CD4-positive, alpha-beta T cell treated with Interleukin-4 for 4 hours (primary cell): Measurements from ENCODE around the gene ARID5B.

Source experiments
- DNase-seq: peaks from one replicate; pipeline ENCODE4 v3.0.0-alpha.2; 2020

ARID5B gene

DNA sequence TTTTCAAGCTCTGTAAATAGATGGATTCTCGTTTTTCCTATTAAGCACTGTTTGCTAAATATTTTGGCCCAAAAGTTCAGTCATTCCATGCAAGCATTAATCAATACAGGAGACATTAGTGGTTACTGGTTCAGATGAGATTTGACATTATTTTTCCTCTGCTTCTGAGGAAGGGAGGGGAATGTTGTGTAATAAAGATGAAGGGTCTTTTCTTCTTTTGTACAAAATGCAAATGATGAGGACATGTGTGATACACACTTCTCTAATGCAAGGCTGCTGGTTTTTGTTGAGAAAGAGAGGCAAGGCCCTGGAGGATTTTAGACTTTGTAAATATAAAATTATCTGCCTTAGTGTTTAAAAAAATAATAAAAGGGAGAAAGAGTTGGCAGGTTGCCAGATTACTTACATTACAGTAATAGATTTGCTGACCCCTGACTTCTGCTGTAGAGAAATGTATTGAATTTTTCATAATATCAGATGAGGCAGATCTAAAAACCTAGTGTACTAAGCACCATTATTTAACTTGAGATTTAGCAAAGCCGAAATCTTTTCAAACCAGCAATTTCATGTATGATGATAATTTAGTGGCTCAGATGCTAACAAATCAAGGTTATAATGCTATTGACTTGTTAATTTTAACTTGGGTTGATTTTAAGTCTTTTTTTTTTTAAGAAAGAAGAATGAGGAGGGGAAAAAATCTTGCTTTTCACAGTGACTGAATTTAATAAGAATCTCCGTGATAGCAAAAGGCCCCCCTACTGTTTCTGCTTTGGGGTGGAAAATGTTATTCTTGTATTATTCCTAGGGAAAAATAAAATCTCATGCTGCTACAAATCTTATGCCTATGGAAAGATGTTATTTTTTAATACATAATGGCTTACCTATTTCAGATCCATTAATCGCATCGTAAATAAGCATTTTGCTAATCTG, 180.1 kb downstream of the ARID5B start:
- no peak for DNase-seq

DNA sequence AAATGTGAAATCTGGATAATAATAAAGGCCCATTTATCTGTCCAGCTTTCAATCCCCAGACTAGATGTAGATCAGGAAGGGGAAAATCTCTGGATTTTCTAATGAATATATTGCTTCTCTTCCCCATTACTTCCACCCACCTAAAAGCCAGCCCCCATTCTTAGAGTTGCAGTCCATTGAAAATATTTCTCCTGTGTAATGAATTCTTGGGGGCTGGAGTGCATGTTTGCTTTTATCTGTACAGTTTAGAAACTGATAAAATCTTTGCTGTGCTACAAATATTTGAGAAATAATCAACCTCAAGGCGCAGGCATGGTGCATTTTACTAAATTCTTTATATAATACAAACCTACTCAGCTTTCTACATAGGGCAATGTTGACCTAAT, 180.8 kb downstream of the ARID5B start:
- DNase-seq, result no peak

DNA sequence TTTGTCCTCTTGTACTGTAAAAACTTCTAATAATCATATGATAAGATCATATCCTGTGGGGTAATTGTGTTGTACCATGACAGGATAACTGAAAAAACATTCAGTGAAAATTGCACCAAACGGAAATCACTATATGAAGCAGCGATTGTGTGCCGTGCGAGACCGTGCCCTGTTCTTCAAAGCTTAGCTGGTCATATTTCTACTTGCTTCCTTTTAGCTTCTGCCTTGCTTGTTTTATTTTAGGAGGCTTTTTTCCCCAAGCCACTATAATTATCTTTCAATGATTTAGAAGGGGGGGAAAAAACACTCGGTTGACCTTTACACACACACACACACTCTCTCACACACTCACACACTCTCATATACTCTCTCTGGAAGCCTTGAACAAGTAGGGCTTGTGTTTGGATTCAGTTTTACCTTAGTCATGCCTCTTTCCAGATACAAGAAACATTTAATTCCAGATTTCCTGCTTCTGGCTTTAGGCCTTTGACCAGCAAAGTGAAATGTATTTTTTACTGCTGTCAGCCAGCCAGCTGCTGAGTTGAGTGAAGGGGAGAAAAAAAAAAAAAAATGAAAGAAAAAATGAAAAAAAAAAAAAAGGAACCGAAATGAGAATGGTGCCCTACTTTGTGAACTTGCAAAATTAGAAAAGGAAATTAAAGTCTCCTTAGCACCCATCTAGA, 181.4 kb downstream of the ARID5B start:
- peak; percentile 70 for DNase-seq

DNA sequence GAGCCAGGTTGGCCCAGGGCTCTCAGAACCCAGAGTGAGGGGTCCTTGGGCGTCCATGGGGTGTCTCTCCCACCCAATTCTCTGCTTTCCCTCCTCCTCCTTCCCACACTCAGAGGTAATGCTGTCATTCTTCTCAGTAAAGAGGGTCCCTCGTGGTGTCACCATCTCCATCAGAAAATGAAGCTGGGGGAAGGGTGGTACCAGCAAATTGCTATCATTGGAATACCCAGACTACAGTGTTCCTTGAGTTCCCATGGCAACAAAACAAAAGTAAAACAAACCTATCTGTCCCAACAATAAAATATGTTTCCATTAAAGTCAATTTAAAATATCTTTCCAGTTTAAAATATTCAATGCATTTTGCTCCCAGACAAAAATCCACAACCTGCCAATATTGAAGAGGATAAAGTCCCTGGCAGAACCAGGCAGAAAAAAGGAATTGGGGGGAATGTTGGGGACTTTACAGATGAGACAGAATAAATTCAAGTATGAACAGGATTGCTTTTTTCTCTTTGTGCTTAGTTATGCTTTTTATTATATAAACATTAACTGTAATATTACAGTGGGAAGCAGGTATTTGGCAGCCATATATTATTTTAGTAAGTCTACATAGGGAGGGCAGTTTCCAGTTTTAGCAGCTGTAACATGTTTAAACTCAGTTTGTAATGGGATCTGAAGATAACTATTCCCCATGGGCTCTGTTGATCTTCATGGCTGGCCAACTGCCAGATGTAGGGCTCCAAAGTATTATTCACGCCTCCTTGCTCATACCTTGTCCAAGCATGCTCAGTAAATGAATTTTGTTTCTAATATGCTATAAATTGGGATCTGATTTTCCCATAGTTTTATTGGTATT, 182.1 kb downstream of the ARID5B start:
- peak; percentile 74 for DNase-seq

DNA sequence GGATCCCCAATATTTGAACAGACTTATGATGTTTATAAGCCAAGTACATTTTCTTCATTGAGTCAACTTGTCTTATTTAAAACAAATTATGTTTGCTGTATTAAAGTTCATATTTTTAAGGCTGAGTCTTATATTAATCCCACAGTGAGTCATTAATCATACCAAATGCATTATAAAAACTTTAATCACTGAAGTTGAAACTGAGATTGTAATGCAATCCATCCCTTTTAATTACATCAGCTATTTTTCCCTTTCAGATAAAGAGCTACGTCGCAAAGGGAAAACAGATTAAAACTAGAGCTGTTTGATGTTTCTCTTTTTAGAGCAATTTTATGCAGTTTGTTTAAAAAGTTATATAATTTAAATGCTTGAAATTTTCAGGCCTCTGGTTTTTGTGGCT, 183.0 kb downstream of the ARID5B start:
- DNase-seq, result no peak

DNA sequence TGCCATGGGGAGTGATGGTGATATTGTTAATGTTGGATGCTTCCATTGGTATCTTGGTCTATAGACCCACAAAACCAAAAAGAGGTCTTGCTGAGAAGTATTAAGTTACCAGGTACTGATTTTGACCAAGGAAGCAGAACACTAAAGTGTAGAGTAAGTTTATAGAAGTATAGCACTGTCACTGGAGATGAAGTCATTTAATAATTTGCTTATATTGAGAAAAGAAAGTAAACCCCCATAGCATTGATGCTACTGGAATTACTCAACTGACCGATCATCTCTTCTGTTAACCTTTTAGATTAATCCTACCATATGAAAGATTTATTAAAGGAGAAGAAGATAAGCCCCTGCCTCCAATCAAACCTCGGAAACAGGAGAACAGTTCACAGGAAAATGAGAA, 183.9 kb downstream of the ARID5B start:
- no peak for DNase-seq

DNA sequence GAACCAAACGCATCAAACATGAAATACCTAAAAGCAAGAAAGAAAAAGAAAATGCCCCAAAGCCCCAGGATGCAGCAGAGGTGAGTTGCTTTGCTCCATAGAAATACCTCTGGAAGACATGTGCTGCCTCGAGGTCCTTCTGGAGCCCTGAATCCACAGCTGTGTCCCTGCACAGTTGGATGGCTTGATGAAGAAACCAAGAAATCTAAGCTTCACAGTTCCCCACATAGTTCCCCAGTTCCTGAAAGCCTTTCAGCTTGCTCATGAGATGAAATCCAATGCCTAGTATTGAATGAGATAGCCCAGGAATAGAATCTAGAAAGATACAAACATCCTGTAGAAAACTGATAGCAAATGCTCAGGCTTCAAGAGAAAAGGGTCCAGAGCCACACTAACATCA, 184.3 kb downstream of the ARID5B start:
- no peak for DNase-seq

DNA sequence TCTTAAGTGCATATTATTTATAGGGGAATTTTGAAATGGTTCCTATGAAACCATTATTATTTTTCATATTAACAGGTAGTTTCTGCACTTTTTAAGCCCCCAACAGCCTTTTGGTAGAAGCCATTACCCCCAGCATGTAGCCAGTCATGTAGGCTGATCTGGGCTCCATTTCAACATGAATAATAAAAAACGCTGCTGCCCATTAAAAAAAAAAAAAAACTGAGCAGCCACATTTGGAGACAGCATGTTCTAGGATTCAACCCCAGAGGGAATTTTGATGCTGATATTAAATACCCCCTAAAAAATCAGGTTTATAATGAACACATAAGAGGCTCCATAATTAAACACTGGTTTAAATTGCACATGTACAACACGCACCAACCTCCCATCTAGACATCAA, 185.8 kb downstream of the ARID5B start:
- no peak for DNase-seq

DNA sequence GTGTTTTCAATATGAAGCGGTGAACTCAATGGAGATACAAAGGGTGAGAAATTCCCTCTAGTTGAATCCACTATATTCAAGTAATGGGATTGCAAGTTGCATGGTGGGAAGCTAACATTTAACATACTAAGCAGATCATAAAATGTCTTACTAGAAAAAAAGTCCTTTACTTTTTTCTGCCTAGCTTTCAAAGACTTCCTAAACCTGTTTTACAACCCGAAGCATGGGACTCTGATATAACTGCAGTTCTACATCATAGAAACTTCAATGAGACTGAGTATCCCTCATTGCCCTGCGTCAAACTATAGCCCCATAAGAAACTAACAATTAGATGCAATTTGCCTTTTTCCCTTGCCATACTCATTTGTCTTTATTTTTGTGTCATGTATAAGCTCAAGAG, 187.3 kb downstream of the ARID5B start:
- DNase-seq, result no peak

DNA sequence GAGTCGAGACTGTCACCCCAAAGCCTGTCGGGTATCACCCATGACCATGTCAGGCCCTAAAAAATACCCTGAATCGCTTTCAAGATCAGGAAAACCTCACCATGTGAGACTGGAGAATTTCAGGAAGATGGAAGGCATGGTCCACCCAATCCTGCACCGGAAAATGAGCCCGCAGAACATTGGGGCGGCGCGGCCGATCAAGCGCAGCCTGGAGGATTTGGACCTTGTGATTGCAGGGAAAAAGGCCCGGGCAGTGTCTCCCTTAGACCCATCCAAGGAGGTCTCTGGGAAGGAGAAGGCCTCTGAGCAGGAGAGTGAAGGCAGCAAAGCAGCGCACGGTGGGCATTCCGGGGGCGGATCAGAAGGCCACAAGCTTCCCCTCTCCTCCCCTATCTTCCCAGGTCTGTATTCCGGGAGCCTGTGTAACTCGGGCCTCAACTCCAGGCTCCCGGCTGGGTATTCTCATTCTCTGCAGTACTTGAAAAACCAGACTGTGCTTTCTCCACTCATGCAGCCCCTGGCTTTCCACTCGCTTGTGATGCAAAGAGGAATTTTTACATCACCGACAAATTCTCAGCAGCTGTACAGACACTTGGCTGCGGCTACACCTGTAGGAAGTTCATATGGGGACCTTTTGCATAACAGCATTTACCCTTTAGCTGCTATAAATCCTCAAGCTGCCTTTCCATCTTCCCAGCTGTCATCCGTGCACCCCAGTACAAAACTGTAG, 191.0 kb downstream of the ARID5B start:
- DNase-seq, result no peak

DNA sequence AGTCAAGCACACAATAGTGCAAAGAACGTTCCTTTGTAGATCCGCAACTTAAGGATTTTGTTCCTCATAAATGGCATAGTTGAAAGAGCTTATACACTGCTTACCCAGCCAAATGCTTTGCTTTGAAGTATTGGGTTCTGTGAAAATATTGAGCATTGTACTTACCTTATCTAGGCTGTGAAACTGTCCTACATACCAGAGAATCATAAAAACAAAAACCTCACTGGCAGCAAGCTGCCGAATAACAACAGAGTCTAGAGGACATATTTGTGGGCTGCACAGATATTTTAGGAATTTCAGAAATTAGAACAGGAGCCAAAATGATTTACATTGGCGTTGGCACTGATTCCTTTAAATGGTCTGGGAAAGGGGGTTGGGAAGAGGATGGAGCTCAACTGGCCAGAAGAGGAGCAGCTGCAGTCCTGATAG, 192.4 kb downstream of the ARID5B start:
- no peak for DNase-seq

DNA sequence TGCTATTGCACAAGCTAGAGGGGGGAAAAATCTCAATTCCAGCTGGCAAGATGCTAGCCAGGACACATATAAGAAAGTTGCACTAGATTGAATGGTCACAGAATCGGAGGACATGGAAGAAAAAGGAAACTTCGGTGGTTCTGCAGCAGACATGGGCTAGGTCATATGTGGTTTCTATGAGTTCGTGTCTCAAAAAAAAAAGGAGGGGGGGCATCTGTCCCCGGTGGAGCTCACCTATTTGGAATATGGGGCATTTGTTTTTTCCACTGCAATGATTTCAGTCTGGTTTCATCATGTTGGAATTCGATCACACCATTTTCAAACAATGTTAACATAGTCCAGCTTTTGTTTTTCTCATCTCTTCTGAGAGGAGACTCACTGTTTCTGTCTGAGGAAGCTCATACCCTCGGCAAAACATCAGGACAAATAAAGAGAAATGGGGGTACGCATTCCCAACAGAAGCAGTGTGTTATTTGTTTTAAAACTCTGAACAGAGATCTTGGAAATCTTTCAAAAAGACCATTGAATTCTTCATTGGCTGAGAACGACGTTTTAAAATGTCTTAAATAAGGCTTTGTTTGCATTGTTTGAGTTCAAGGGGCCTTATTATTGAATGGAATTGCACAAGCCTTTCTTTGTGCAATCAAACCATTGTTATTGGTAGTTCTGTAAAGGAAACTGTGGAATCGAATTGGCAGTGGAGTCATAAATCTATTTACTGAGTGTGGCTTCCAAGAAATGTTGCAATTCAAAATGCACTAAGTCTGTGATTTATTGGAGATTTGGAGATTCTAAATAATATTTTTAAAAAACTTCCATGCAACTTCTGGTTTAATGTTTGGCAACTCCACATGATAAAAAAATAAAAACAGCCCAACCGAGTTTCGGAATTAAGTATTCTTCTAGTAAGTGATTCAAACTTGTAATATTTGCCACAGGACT, 194.0 kb downstream of the ARID5B start:
- no peak for DNase-seq

DNA sequence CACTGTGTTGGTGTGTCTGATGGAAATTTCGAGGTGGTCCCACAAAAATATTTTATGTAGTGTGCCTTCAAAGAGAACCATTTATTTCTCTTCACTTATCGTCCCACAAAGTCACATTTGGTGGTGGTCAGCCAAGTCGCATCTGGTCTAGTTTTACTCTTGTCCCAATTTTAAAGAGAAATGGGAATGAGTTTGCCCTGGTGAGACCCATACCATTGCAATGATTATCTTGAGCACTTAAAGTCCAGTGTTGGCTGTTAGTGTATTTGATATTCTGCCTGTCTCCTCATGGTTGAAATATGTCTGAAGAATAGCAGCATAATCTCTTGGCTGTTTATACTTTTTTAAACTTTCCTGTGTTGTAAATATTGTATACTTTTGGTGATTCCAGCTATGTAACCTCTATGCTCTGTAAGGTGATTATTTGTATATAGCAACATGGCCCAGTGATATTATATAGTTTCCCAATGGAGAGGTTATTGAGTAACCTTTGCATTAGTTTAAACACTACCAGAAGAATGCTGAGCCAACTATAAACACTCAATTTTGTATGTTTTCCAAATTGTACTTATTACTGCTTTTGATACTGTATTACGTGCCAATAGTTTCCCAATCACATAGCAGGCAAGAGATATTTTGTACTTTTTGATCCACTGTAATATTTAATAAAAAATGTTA, 194.9 kb downstream of the ARID5B start:
- DNase-seq, result no peak

DNA sequence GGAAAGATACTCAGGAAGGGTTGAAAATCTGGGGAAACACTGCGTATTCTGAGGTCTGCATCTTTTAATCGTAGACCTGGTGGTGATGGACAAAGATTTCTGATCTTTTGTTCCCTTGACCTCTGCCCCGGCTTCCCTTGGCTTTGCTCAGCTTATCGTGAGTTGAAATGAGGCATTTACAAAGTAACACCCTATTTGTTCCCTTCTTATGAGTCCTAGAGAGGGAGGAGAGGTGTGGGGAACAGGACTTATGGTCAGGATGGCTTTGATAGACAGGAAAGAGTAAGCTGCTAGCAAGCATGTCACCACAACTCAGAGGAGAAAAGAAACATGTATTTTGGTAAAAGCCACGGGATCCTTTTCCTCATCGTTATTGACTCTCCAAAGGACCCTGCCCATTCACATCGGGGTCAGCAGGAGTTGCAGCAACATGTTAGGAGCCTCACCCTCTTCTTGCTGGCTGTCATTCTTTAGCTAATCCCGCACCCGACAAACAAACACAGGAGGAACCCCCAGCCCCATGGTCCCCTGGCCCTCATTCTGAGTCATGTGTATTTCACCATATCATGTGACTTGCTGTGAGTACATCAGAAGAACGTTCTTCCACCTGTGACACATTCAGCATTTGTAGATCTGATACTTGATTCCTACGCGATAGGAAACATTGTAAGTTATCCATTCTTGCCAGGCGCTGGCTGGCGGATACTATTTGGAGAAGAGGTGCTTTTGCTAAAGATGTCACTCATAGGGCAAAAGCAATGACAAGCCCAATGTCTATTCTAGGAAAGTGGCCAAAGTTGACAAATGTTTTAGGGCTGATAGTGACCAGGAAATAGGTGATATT, 197.0 kb downstream of the ARID5B start:
- DNase-seq, result no peak

DNA sequence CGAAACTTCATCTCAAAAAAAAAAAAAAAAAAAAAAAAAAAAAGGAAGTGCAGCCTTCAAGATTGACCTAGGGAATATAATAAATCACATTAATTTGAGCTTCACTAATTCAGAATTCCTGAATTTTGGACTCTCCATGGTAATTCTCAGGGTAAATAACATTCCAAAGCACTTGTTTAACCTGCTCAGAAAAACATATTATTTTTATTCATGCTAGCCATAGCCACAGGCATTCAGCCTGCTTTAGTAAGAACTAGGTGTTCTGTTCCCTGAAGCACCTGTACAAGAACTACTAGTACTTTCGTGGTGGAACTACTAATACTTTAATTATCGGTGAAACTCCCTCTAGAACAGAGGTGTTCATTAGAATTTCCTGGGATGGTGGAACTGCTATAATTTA, 197.8 kb downstream of the ARID5B start:
- no peak for DNase-seq

DNA sequence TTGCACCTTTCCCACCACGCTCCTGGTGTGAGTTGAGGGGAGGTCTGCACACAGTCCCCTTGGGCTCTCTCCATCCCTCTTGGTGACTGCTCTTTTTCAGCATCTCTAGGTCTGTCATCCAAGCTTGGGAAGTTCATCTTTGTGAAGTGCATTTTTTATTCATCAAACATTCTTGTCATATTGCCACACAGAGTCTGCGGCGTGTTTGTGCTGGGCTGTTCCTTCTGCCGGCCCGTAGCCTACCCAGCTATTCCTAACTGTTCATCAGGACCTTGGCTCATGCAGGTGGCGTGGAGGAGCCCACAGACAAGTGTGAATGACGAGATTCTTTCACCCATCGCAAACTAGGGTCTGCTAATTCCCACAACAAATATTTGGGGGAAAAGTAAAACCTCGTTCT, 202.4 kb downstream of the ARID5B start:
- no peak for DNase-seq

DNA sequence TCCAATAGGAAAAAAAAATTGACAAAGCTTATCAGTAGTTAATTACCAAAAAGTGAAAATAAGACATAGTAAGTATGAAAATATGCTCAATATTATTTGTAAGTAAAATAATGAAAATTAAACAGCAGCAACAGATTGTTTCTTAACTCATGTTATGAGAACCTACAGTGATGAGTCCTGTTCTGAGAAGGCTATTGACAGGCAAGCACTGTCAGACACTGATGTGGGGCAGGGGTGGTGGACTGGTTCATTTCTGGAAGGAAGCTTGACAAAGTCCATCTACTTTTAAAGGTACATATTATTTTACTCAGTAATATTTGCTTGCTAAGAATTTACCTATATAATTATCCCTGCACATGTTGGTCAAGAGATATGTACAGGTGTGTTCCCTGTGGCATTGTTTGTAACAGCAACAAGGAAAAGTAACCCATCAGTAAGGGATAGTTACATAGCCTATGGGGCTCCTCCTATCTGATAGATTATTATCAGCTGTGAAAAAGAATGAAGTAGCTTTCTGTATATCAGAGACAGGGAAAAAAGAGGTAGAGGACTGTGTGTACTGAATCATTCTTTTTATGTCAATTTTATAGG, 205.5 kb downstream of the ARID5B start:
- DNase-seq, result no peak

DNA sequence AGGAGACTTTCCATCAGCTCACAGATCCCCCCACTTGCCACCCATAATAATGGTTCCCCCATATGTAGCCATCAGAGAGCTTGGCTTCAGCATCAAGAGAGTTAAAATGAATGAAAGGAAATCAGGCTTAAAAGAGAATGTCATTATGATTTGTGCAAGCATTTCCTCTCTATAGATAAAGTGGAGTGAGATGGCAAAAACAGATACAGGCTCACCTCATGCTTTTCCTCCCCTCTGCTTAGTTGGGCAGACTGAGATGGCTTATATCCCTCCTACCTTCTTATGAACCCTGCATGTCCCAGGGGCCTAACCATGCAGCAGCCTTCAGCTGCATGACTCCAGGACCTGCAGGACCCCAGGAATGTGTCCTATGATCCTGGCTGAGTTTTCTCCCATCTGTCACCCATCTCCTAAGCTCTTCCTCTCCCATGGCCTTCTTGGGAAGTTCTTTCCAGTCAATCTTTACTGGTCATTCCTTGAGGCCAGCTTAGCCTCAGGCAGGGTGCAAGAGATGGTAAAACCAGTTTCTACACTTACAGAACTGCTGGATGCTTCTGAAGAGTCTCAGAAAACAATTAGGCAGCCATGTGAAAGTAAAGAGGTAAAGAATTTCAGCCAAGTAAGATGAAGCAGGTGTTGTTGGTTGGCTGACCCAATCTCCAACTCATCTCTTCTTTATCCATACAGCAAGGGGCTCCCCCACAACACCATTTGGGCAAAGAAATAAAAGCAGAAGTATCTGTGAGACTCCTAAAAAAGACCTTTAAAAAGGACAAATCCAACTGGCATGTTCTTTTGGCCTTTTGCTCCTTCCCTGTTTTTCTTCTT, 207.5 kb downstream of the ARID5B start:
- DNase-seq, result no peak
